Right lobe of liver (tissue), 4 donors: Measurements from ENCODE around the gene CTSH.

ENCODE experiments used
- CTCF ChIP-seq, 4 donors: fragments of 200-600 bp in 3 of 4; fragments of 450-650 bp in 1 of 4; IDR thresholded peaks; one replicate each; pipeline versions ENCODE4 v1.5.1 to v1.8.0; 2016 to 2022; ENCODE audit warnings: antibody characterized with exemption in 4 of 4, mild to moderate bottlenecking in 2 of 4
- POLR2A ChIP-seq: fragments of 450-650 bp; IDR thresholded peaks from one replicate; pipeline ENCODE4 v1.6.1; 2017; ENCODE audit warnings: antibody characterized with exemption, mild to moderate bottlenecking
- donor health status: DM: no; HTN: no; CAD: no.
- donor health status: DM: no; HTN: no; CAD: no.
- donor health status: DM: no; HTN: yes; CAD: no.

- TF ChIP-seq POLR2A (no peak), CTCF (IDR thresholded peaks at IDR 0.05) (no peak)
These were observed 10.8 kb downstream of the CTSH start for GRCh38 chr15:78933823-78934654.
